ENCODE measurements around the gene SLC45A1.

The SLC45A1 gene

DNA sequence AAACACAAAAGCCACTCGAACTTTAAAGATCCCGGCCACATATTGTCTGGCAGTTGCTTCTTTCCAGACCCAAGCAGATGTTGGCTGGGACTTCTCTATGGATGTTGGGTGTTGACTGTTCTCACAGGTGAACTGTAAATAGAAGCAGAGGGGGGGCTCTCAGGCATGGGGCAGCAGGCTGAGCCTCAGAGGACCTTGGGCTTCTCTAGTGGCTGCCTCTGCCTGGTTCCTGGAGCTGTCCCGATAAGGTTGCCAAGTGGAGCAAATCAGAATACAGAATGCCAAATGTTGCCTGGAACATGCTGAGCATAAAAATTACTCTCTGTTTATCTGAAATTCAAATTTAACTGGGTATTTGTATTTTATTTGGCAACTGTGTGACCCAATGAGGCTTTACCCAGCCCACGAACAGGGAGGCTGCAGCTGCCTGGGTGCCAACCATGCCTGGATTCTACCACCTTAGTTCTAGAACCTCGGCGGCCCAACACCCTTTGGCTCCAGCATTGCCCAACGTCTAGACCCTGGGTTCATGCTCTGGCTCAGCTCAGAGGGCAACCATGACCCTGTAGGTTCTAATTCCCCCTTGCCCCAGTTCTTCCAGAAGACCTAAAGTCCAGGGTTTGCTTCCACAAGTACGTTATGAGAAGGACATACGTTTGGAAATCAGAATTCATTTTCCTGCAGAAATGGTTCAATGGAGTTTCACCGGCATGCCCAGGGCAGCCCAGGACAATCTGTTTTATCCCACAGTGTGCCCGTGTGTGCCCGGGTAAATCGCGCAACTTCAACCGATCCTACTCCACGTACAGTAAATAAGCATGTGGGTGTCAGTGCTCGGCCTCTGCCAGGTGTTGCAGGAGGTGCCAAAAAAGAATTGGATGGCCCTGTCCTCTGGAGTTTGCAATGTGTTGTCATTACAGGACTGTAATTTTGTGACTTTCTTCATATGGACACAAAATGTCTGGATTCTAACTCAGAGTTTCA, 5.4 kb upstream of the SLC45A1 start:
- no peak for DNase-seq

DNA sequence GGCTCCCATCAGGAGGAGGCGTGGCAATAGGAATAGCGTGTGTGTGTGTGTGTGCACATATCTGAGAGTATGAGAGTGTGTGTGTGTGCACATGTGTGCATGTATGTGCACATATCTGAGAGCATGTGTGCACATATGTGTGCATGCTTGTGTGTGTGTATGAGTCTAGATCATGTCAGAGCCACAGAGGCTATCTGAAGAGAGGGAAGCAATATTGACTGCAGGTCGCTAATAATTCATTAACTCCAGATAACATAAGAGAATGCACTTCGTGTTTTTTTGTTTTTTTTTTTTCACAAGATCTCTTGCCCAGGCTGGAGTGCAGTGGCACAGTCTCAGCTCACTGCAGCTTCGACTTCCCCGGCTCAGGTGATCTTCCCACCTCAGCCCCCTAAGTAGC, 4.7 kb upstream of the SLC45A1 start:
- no peak for DNase-seq

DNA sequence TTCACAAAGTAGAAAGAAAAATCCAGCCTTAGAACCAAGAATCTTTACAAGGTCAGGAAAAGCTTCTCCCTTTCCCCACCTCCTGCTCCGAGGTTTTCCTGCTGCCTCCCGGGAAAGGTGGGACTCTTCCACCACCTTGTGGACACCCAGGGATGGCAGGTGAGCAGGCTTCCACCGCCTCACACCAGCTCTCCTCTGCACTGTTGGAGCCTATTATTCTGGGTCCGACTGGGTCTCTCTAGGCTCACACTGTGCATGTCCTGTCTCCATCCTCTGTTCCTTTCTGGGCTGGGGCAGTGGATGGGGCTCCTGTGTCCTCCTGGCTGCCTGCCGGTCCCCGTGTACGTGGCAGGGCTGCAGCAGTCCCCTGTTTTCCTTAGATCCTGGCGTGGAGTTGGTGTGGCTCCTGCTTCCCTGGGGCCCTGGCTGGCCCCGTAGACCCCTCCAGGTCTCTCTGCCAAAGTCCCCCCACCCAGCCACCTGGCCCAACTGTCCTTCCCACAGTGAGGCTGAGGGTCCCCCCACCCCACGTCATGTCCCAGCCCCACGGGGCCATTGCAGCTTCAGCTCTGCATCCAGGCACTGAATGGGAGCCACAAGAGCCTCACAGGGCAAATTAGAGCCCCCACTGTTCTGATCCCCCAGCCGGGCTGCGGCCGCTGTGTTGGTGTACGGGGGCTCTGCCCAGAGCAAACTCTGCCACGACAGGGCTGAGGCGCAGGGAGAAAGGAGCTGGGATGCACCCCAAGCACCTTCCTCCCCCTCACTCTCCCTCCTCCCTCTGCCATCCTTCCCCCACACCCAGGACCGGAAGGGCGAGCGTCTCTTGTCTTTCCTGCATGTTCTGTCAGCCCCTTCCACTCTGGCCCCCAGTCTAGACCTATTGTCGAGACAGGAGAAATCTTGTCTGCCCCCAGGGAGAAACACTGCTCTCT, 3.3 kb upstream of the SLC45A1 start:
- DNase-seq = peak; percentile 50 to 73 (median 62)

GRCh38 chr1:8315573-8316475, 2.1 kb upstream of the SLC45A1 start:
- no peak for DNase-seq

DNA sequence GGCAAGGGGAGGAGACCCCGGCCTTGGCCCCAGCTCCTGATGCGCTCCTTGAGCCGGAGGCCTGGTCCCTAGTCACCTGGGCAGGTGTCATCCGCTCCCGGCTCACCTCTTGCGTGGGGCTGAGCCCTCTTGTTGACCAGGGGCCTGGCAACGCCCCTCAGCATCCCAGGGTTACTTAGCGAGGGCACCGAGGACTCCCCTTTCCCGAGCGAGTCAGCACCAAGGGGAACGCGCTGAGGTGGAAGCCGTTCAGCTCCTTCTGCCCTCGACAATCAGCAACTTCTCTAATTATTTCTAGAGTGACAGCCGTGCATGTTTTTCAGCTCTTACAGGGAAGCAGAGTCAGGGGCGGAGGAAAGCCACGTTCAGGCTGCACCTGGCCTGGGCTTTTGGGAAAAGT, 522 bp downstream of the SLC45A1 start:
- peak; percentile 22 to 23 (median 23) for DNase-seq

DNA sequence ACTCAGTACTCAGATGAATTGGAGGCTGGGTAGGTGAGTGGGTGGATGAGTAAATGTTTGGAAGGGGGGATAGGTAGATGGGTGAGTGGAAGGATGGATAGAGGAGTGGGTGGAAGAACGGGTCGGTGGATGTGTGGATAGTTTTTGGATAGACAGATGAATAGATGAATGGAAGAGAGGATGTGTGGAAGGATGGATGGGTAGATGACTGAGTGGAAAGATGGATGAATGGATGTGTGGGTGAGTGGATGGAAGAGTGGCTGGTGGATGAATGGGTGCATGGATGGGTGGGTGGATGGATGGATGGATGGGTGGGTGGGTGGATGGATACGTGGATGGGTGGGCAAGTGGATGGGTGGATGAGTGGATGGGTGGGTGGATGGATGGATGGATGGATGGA, 3.7 kb downstream of the SLC45A1 start:
- no peak for DNase-seq

- no peak for DNase-seq
Measured at GRCh38 chr1:8323706-8324105, 5.8 kb downstream of the SLC45A1 start.

GRCh38 chr1:8324176-8324810, 6.4 kb downstream of the SLC45A1 start:
- DNase-seq = no peak

- no peak for DNase-seq
Measured at GRCh38 chr1:8325771-8326170, 7.9 kb downstream of the SLC45A1 start.

DNA sequence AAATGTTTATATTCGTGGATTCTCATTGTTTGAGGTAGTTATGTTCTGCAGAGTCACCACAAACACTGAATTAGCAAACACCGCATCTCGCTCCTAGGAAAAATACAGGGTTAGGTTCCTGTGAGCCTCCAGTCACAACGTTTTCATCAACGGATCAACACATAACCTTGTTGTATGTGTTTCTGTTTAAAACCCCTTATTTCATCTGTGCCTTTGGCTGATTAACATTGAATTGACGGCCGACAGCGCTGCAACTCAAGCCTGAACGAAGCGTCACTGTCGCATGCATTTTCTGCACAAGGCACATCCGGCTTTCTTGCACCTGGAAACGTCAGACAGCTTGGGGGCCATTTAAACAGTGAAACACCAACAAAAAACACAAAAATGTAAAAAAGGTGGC, 8.4 kb downstream of the SLC45A1 start:
- no peak for DNase-seq

- DNase-seq = no peak
Measured at GRCh38 chr1:8328271-8328670, 10.4 kb downstream of the SLC45A1 start.

DNA sequence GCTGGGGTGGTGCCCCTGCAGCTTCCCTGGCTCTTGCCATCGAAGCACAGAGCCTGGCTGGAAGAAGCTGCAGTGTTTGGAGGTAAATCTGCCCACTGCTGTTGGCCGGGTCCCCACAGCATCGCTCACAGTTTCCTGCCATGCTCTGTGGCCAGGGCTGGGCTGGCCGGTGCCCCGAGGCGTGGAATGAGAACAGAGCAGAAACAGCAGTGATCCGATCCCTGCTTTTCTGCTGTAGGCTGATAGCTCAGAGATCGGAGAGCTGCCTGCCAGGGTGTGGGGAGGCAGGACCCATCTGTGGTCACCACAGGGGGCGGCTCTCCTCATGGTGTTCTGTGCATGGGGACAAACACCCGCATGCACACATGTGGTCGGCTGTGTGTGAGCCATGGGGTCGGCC, 11.5 kb downstream of the SLC45A1 start:
- DNase-seq = no peak

DNA sequence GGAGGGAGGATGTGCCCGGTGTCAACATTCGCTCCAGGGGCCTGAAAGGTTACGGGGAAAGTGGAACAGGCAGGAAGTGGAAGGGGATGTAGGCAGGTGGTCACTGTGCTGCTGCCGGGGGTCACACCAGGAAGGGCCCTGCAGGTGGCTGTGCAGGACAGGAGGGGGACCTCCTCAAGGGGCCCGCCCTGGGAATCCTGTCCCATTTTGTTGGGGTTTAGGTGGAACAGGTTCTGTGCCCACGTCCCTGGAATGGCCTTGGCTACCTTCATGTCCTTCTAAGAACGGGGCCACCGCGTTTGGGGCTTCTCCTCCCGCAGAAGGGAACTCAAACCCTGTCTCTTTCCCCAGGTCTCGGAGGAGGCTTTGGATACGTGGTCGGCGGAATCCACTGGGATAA, 11.9 kb downstream of the SLC45A1 start:
- DNase-seq = no peak

DNA sequence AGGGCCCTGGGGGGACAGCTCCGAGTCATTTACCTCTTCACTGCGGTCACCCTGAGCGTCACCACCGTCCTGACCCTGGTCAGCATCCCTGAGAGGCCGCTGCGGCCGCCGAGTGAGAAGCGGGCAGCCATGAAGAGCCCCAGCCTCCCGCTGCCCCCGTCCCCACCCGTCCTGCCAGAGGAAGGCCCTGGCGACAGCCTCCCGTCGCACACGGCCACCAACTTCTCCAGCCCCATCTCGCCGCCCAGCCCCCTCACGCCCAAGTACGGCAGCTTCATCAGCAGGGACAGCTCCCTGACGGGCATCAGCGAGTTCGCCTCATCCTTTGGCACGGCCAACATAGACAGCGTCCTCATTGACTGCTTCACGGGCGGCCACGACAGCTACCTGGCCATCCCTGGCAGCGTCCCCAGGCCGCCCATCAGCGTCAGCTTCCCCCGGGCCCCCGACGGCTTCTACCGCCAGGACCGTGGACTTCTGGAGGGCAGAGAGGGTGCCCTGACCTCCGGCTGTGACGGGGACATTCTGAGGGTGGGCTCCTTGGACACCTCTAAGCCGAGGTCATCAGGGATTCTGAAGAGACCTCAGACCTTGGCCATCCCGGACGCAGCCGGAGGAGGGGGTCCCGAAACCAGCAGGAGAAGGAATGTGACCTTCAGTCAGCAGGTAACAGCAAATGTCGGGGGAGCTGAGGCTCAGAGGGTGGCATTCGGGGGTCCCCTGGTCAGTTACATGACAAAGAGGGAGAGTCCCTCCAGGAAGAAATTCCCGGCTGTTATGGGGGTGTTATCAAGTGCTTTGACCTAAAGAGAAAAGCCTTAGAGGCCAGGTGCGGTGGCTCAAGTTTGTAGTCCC, 12.6 kb downstream of the SLC45A1 start:
- DNase-seq = no peak

DNA sequence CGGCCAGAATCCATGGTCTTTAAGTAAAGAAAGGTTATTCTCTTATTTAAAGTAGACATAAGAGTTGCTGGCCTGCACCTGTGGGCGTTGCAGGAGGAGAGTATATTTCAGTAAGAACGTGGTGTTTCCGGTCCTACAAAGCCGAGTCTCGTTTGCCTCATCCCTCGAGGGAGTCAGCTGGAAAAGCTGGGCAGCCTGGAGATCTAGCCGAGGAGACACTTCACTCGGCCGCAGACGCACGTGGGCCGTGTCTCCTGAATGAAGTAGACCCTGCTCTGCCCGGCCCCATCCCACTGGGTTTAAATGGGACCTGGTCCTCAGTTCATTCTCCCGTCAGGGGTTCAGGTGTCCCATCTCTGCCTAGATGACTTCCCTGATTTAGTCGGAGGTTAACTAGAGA, 14.9 kb downstream of the SLC45A1 start:
- DNase-seq = no peak

- DNase-seq = no peak
Measured at GRCh38 chr1:8333246-8333987, 15.5 kb downstream of the SLC45A1 start.

DNA sequence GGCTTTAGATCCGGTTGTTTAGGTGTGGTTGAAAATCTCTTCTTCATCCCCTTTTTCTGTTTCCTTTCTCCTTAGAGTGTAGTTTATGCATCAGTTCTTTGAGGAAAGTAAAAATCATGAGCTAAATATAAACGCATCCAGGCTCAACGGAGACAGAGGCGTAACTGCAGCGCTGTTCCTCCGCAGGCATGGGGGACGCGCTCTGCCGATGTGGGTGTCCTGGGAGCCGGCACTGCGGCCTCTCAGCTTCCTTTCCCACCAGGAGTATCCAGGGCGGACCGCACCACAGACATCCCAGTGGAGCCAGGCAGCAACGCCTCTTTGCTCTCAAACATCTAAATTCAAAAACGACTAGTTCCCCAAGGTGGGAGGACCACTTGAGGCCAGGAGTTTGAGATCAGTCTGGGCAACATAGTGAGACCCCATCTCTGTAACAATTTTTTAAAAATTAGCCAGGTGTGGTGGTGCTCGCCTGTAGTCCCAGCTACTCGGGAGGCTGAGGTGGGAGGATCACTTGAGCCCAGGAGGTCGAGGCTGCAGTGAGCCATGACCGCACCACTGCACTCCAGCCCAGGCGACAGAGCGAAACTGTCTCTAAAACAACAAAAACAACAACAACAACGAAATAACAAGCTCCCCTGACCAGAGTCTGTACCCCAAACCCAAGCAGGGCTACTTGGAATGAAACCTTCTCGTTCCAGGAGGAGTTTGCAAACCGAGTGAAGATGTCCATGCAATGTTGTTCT, 16.4 kb downstream of the SLC45A1 start:
- DNase-seq = no peak

GRCh38 chr1:8335246-8335645, 17.3 kb downstream of the SLC45A1 start:
- DNase-seq = no peak

- no peak for DNase-seq
Measured at GRCh38 chr1:8337776-8338525, 20.0 kb downstream of the SLC45A1 start.
